Activated CD4-positive, alpha-beta T cell treated with anti-CD3 and anti-CD28 coated beads for 24 hours (primary cell): ENCODE results near the gene MT1X.
A peak's percentile ranks its signal among the peaks of the same experiment; 100 is the strongest.
"Not testable (repeated sequence)": the region's sequence is repeated elsewhere in the genome, so short reads cannot be mapped to it uniquely, and the experiment has no call there.

ENCODE experiments used
- DNase-seq, 2 donors: peaks; one replicate each; pipeline ENCODE4 v3.0.0-alpha.2; 2020; ENCODE audit warnings: low read depth in 2 of 2

MT1X gene

GRCh38 chr16:56653218-56653617, 29.1 kb upstream of the MT1X start:
- no peak for DNase-seq

- peak; percentile 58 to 69 for DNase-seq
Measured at GRCh38 chr16:56657555-56658326, 24.5 kb upstream of the MT1X start, which contains the start of gene MT1F. Gene MT1F, plus strand, starts transcription at chr16:56657959. Its CDS starts 100 bp downstream, at chr16:56658059.

GRCh38 chr16:56658327-56658875, 23.9 kb upstream of the MT1X start:
- DNase-seq: no peak

- DNase-seq: no peak
Measured at GRCh38 chr16:56662357-56663354, 19.6 kb upstream of the MT1X start.

GRCh38 chr16:56664506-56664905, 17.8 kb upstream of the MT1X start:
- DNase-seq: no peak

GRCh38 chr16:56665286-56666261, 16.7 kb upstream of the MT1X start:
- not testable (repeated sequence) for DNase-seq

- DNase-seq: no peak
Measured at GRCh38 chr16:56667581-56668571, 14.4 kb upstream of the MT1X start, which contains the start of gene MT1G. Gene MT1G, minus strand, starts transcription at chr16:56668065. Its CDS starts 72 bp downstream, at chr16:56667993.

- DNase-seq: no peak
Measured at GRCh38 chr16:56669005-56669839, 13.0 kb upstream of the MT1X start, which contains the start of gene MT1H. Gene MT1H, plus strand, starts transcription at chr16:56669814. Its CDS starts 71 bp downstream, at chr16:56669885.

- DNase-seq: no peak
Measured at GRCh38 chr16:56669840-56670619, 12.2 kb upstream of the MT1X start.

GRCh38 chr16:56670620-56670934, 11.7 kb upstream of the MT1X start:
- DNase-seq: no peak

GRCh38 chr16:56671691-56672090, 10.6 kb upstream of the MT1X start:
- not testable (repeated sequence) for DNase-seq

GRCh38 chr16:56672171-56672570, 10.1 kb upstream of the MT1X start:
- not testable (repeated sequence) for DNase-seq

GRCh38 chr16:56672761-56673536, 9.3 kb upstream of the MT1X start:
- DNase-seq: no peak

GRCh38 chr16:56673921-56674320, 8.3 kb upstream of the MT1X start:
- DNase-seq: no peak

GRCh38 chr16:56674570-56674969, 7.7 kb upstream of the MT1X start:
- not testable (repeated sequence) for DNase-seq

- DNase-seq: peak in 1 of 2 donors; percentile 43
Measured at GRCh38 chr16:56675685-56676210, 6.5 kb upstream of the MT1X start.

- DNase-seq: no peak
Measured at GRCh38 chr16:56677474-56677873, 4.8 kb upstream of the MT1X start.
